HEK293T (cell line): ENCODE results near the gene ZKSCAN8.

Experiments used
- CTCF ChIA-PET: fragments of 350-600 bp; formaldehyde crosslinking; extraction: SDS; loops from one replicate; lab custom pipeline; 2021; ENCODE audit warnings: antibody characterized with exemption, inconsistent platforms; lab: Yijun Ruan, JAX
- POLR2A ChIA-PET: fragments of 350-600 bp; formaldehyde crosslinking; extraction: SDS; loops from one replicate; lab custom pipeline; 2020; ENCODE audit warnings: antibody characterized with exemption, inconsistent platforms; lab: Yijun Ruan, JAX
- DNase-seq: peaks from one replicate; pipeline ENCODE4 v3.0.0; 2012; ENCODE audit warnings: mixed read lengths; ENCODE audit errors: extremely low spot score
- ARNT ChIP-seq: fragments of 450-650 bp; IDR thresholded peaks from 2 replicates; pipeline ENCODE4 v1.6.1; 2017; ENCODE audit warnings: mild to moderate bottlenecking
- BHLHE40 ChIP-seq: fragments of 450-650 bp; IDR thresholded peaks from 2 replicates; pipeline ENCODE4 v1.6.1; 2016; ENCODE audit warnings: mild to moderate bottlenecking, moderate library complexity, borderline replicate concordance
- CTBP1 ChIP-seq: fragments of 450-650 bp; IDR thresholded peaks from 2 replicates; pipeline ENCODE4 v1.6.1; 2016; ENCODE audit warnings: borderline replicate concordance
- ELF4 ChIP-seq: fragments of 450-650 bp; IDR thresholded peaks from 2 replicates; pipeline ENCODE4 v1.6.1; 2017; ENCODE audit warnings: antibody characterized with exemption
- FOXA1 ChIP-seq: fragments of 450-650 bp; IDR thresholded peaks from 2 replicates; pipeline ENCODE4 v1.6.1; 2016; ENCODE audit warnings: mild to moderate bottlenecking
- FOXK2 ChIP-seq: fragments of 450-650 bp; IDR thresholded peaks from 2 replicates; pipeline ENCODE4 v1.6.1; 2016; ENCODE audit warnings: mild to moderate bottlenecking
- FOXM1 ChIP-seq: fragments of 450-650 bp; IDR thresholded peaks from 2 replicates; pipeline ENCODE4 v1.6.1; 2017; ENCODE audit warnings: mild to moderate bottlenecking, borderline replicate concordance
- HDGF ChIP-seq: fragments of 450-650 bp; IDR thresholded peaks from 2 replicates; pipeline ENCODE4 v1.6.1; 2017; ENCODE audit warnings: antibody characterized with exemption, borderline replicate concordance
- L3MBTL2 ChIP-seq: fragments of 450-650 bp; conservative IDR thresholded peaks from 2 replicates; pipeline ENCODE4 v1.6.1; 2016; ENCODE audit warnings: mild to moderate bottlenecking
- LEF1 ChIP-seq: fragments of 450-650 bp; IDR thresholded peaks from 2 replicates; pipeline ENCODE4 v1.6.1; 2017; ENCODE audit warnings: mild to moderate bottlenecking, borderline replicate concordance
- NFRKB ChIP-seq: fragments of 450-650 bp; IDR thresholded peaks from 2 replicates; pipeline ENCODE4 v1.6.1; 2016; ENCODE audit warnings: mild to moderate bottlenecking, moderate library complexity
- SP1 ChIP-seq: fragments of 450-650 bp; IDR thresholded peaks from 2 replicates; pipeline ENCODE4 v1.6.1; 2017
- SUZ12 ChIP-seq: fragments of 450-650 bp; IDR thresholded peaks from 2 replicates; pipeline ENCODE4 v1.6.1; 2016; ENCODE audit warnings: mild to moderate bottlenecking
- TARDBP ChIP-seq: fragments of 450-650 bp; IDR thresholded peaks from 2 replicates; pipeline ENCODE4 v1.6.1; 2016
- ZNF384 ChIP-seq: fragments of 450-650 bp; IDR thresholded peaks from 2 replicates; pipeline ENCODE4 v1.6.1; 2016
- TF ChIP-seq, protein P1 (sequence below): fragments of 450-650 bp; IDR thresholded peaks from 2 replicates; pipeline ENCODE4 v1.6.1; 2016

ZKSCAN8 gene

DNA sequence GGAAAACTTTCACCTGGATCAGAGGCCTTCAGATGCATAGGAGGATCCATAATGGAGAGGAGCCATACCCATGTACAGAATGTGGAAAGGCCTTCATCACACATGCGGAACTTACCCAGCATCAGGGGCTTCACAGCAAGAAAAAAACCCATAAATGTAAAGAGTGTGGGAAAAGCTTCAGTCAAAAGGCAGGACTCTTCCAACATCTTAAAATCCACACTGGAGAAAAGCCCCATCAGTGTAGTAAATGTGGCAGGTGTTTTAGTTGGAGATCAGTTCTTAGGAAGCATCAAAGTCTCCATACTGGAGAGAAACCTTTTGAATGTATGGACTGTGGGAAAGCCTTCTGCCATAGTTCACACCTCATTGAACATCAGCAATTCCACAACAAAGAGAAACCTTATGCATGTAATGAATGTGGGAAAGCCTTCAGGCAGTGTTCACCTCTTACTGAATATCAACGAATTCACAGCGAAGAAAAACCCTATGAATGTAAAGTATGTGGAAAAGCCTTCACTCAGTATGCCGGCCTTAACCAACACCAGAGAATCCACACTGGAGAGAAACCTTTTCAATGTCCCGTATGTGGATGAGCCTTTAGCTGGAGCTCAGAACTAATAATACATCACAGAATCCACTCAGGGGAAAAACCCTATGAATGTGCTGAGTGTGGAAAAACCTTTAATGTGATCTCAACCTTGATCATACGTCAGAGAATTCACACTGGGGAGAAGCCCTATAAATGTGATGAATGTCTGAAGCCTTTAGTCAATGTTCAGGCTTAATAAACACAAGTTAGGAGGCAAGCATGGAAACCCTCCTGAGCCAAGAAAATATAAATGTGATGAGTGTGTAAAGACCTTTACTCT is 46.7 kb downstream of the ZKSCAN8 start:
- ChIA-PET POLR2A (no interaction called here), CTCF (no interaction called here)
- no peak for DNase-seq
- TF ChIP-seq ELF4 = no peak
- TF ChIP-seq NFRKB = peak; percentile 43; the same call in 1 of the 2 replicates
- no peak for TF ChIP-seq L3MBTL2
- TF ChIP-seq LEF1 = no peak
- no peak for TF ChIP-seq BHLHE40
- TF ChIP-seq ARNT = no peak
- TF ChIP-seq SP1 = no peak

DNA sequence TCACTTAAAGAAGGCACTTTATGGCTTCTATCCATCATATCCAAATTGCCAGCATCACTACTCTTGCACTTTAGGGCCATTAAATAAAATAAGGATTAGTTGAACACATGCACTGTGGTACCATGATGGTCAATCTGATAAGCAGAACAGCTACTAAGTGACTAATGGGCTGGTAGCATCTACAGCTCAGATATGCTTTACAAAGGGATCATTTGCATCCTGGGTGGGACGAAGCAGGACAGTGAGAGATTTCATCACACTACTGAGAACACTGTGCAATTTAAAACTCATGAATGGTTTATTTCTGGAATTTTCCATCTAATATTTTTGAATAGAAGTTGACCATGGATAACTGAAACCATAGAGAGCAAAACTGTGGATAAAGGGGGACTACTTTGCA is 58.3 kb downstream of the ZKSCAN8 start:
- no peak for TF ChIP-seq FOXA1
- TF ChIP-seq, protein P1, sequence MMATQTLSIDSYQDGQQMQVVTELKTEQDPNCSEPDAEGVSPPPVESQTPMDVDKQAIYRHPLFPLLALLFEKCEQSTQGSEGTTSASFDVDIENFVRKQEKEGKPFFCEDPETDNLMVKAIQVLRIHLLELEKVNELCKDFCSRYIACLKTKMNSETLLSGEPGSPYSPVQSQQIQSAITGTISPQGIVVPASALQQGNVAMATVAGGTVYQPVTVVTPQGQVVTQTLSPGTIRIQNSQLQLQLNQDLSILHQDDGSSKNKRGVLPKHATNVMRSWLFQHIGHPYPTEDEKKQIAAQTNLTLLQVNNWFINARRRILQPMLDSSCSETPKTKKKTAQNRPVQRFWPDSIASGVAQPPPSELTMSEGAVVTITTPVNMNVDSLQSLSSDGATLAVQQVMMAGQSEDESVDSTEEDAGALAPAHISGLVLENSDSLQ = no peak
- TF ChIP-seq ARNT = no peak
- TF ChIP-seq FOXM1 = no peak
- TF ChIP-seq L3MBTL2 = no peak
- TF ChIP-seq NFRKB = no peak
- no peak for TF ChIP-seq ZNF384
- no peak for TF ChIP-seq LEF1
- TF ChIP-seq BHLHE40 = no peak
- no peak for TF ChIP-seq CTBP1
- TF ChIP-seq HDGF = no peak
- no peak for TF ChIP-seq SUZ12
- no peak for DNase-seq
- POLR2A ChIA-PET = no interaction called here
- CTCF ChIA-PET = no interaction called here

DNA sequence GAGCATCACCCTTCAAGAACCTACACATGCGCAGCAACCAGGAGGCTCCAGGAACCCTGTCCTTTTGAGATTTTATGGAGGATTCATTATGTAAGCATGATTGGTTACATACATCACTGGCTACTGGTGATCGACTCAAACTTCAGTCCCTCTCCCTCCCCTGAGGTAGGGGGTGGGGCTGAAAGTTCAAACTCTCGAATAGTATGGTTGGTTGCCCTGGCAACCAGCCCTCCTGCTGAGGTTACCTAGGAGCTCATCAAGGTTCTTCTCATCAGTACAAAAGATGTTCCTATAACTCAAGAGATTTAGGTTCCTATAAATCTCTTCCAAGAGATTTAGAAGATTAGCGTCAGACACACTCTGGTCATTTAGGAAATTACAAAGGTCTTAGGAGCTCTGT is 61.5 kb downstream of the ZKSCAN8 start:
- TF ChIP-seq BHLHE40 = no peak
- TF ChIP-seq LEF1 = no peak
- TF ChIP-seq FOXK2 = no peak
- no peak for TF ChIP-seq HDGF
- TF ChIP-seq ELF4 = no peak
- no peak for TF ChIP-seq FOXA1
- no peak for TF ChIP-seq CTBP1
- TF ChIP-seq, protein P1 = no peak
- no peak for TF ChIP-seq ARNT
- no peak for TF ChIP-seq FOXM1
- TF ChIP-seq NFRKB = no peak
- no peak for TF ChIP-seq ZNF384
- TF ChIP-seq SP1 = no peak
- no peak for TF ChIP-seq L3MBTL2
- POLR2A ChIA-PET = no interaction called here
- CTCF ChIA-PET = no interaction called here
- DNase-seq = no peak

DNA sequence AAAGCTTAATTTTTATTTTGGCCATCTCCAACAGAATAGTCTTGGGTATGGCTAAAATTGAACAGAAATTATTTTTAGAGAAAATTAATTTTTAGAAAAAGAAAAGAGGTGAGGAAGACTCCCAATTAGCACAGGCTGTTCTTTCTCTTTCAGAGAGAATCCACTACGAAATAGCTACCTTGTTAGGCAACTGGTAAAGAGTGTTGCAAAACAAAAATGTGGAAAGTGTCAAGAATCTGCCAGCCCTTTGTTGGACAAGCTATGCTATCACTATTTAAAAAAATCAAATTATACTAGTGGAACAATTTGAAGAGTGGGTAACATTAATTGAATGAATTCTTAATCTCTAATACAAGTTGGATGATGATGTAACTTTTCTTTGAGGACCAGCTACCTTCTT is 64.2 kb downstream of the ZKSCAN8 start:
- ChIA-PET CTCF (no interaction called here), POLR2A (interaction anchor here (1.6 to 1.8 kb wide), 2 partner anchors 44 to 64 kb away, joined by 5 to 7 read pairs; partner anchors contain the start of gene ZKSCAN8)
- TF ChIP-seq L3MBTL2 (no peak), ARNT (no peak), BHLHE40 (no peak), TARDBP (no peak), FOXA1 (no peak), HDGF (no peak), SP1 (no peak), SUZ12 (no peak), FOXM1 (no peak), LEF1 (no peak), CTBP1 (no peak), ZNF384 (no peak), ELF4 (no peak), NFRKB (no peak), FOXK2 (no peak)
- TF ChIP-seq, protein P1 = no peak
- DNase-seq = no peak

DNA sequence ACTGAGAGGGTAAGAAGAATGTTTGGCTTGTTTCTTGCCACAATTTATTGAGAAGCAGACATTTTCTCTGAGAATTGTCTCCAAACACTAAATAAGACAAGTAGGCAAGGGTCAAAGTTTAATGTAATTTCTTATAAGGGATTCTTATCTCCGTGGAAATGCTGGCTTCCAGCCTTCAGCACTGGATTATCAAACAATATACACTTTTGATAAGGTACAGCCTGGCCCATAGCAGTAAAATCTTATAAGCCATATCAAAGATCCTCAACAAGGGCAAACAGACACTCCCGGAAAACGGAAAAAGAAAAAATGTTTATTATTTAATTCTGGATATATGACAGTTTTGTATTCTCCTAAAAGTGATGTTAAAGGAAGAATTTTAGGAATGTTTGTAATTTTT is 64.8 kb downstream of the ZKSCAN8 start:
- POLR2A ChIA-PET = interaction anchor here (1.6 to 2.2 kb wide), 3 partner anchors 45 to 65 kb away, joined by 5 to 8 read pairs (median 7); partner anchors contain the start of genes ZKSCAN8 and ZSCAN26

More for the DNA sequence above, 64.8 kb downstream of the ZKSCAN8 start:
- no peak for DNase-seq
- TF ChIP-seq NFRKB = no peak
- TF ChIP-seq CTBP1 = no peak
- TF ChIP-seq ELF4 = no peak
- TF ChIP-seq SUZ12 = no peak
- no peak for TF ChIP-seq HDGF
- no peak for TF ChIP-seq BHLHE40
- TF ChIP-seq, protein P1 = no peak
- no peak for TF ChIP-seq FOXM1
- no peak for TF ChIP-seq ARNT
- TF ChIP-seq FOXA1 = no peak
- no peak for TF ChIP-seq SP1
- no peak for TF ChIP-seq FOXK2
- no peak for TF ChIP-seq TARDBP
- TF ChIP-seq ZNF384 = no peak
- no peak for TF ChIP-seq LEF1
- no peak for TF ChIP-seq L3MBTL2
- CTCF ChIA-PET = no interaction called here
